Measurements from ENCODE around the gene PTPRN. TPM values are rescaled to one million over a fixed set of nuclear protein-coding genes. Genes with fewer than 3 reads are reported as not detected.

The PTPRN gene
- total RNA-seq (2021) (0.30 TPM in 1 of 2 replicates, not detected in the other), Bru-seq, nascent RNA (not detected), BruChase-seq, experiment 1, labeled RNA remaining after a 2-hour chase (not detected), BruChase-seq, experiment 2, labeled RNA remaining after a 6-hour chase (percentile 8 among the genes with signal in this experiment)
- long read RNA-seq: 0 reads

DNA sequence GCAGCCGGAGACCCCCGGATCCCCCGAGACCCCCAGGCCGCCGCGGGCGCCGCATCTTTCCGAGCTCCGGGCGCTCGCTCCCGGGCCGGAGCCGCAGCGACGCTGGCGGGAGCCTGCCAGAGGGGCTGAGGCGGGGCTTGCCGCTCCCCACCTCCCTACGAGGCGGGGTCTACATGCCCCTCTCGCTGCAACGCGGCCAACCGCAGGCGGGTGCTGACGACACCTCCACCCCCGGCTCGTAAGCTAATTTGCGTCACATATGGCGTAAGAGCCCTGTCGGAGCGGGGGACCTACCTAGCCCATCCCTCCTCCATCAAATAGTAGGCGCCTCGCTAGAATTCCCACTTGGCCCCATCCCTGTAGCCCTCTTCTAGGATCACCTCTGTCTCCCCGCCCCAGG is at the start of gene PTPRN:
TSS of gene PTPRN (minus strand) at position 124 of the 400 bp plus-strand sequence. CDS start at position 55, 69 bp downstream.
- H3K9me3 ChIP-seq (ENCODE audit: low read depth, low read length, poor library complexity, severe bottlenecking): no peaks in the 10 kb centered on the region
- H3K4me3 ChIP-seq (ENCODE audit: low read depth, low read length, poor library complexity, severe bottlenecking): no peak within 1 kb of the TSS
- no peaks in the 10 kb centered on the region for H3K36me3 ChIP-seq (ENCODE audit: insufficient read depth, low read length, poor library complexity, severe bottlenecking)
- BruUV-seq (replicated peaks): no TSS peak
- peaks cover 59% of the 10 kb centered on the region for H3K27me3 ChIP-seq (replicated peaks; ENCODE audit: insufficient read depth, low read depth, low read length, poor library complexity)
- intact Hi-C loops (cut with micrococcal nuclease; ENCODE audit: unreplicated experiment): no loop called here
- ChIA-PET CTCF (no interaction called here), POLR2A (ENCODE audit: low non-redundant PET) (no interaction called here)
- H3K27ac ChIP-seq (ENCODE audit: low read depth, low read length, poor library complexity, severe bottlenecking): no peak within 1 kb of the TSS
- TF ChIP-seq, protein P1, sequence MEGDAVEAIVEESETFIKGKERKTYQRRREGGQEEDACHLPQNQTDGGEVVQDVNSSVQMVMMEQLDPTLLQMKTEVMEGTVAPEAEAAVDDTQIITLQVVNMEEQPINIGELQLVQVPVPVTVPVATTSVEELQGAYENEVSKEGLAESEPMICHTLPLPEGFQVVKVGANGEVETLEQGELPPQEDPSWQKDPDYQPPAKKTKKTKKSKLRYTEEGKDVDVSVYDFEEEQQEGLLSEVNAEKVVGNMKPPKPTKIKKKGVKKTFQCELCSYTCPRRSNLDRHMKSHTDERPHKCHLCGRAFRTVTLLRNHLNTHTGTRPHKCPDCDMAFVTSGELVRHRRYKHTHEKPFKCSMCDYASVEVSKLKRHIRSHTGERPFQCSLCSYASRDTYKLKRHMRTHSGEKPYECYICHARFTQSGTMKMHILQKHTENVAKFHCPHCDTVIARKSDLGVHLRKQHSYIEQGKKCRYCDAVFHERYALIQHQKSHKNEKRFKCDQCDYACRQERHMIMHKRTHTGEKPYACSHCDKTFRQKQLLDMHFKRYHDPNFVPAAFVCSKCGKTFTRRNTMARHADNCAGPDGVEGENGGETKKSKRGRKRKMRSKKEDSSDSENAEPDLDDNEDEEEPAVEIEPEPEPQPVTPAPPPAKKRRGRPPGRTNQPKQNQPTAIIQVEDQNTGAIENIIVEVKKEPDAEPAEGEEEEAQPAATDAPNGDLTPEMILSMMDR (conservative IDR thresholded peaks at IDR 0.05; ENCODE audit: low read depth, low read length): no peak
- TF ChIP-seq EZH2 (IDR thresholded peaks at IDR 0.05; ENCODE audit: borderline replicate concordance, low read depth, low read length, poor library complexity, severe bottlenecking): no peak
- DNase-seq (ENCODE audit: low spot score): peak; percentile 29
- H3K4me1 ChIP-seq (ENCODE audit: insufficient read depth, low read length, poor library complexity, severe bottlenecking): no peaks in the 10 kb centered on the region

DNA sequence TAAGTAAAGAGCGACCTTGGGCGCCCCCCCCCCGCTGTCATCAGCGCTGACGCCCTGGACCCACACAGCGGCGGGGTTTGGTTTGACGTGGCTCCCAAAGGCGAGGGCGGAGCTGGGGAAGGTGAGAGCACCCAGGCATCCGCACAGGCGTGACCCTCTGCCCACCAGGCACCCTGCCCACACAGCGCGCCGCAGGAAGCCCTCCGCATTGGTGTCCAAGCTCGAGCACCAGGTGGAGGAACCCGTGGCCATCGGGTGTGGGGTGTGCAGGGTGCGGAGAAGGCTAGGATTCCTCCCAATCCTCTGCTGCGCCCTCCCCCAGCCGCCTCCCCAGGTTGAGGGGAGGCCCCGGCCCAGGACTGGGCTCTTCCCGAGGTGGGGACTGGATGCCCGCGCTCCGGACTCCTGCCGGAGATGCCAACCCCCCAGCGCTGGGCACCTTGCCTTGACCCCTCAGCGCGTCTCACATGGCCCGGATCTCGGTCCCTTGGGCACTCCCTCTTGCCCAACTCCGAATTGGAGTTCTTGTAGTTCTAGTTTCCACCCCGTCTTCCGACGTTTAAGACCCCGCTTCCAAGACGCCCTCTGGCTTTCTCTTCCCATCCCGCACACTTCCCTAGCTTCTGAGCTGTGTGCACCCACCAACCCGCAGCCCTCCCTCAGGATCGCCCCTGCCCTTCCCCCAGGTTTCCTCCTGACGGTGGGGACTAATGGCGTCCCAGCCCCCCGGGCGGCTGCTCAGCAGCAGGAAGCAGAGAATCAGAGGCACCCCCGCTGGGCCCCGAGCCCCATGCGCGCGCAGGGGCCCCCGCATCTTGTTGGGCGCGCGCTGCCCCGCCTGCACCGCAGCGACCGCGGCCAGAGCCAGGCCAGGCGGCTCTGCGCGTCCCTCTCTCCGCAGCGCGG is 49.2 kb upstream of the PTPRN start:
- no peak overlapping the region for H3K27ac ChIP-seq (ENCODE audit: low read depth, low read length, poor library complexity, severe bottlenecking)
- BruUV-seq (replicated peaks): no TSS peak
- peak overlapping the region; percentile 38 for H3K4me3 ChIP-seq (ENCODE audit: low read depth, low read length, poor library complexity, severe bottlenecking)
- TF ChIP-seq EZH2 (IDR thresholded peaks at IDR 0.05; ENCODE audit: borderline replicate concordance, low read depth, low read length, poor library complexity, severe bottlenecking): peak; percentile 56
- TF ChIP-seq, protein P1 (conservative IDR thresholded peaks at IDR 0.05; ENCODE audit: low read depth, low read length): no peak
- H3K27me3 ChIP-seq (replicated peaks; ENCODE audit: insufficient read depth, low read depth, low read length, poor library complexity): peaks cover 32% of the 10 kb centered on the region
- CTCF ChIA-PET: no interaction called here
- intact Hi-C loops (cut with micrococcal nuclease; ENCODE audit: unreplicated experiment): no loop called here
- H3K36me3 ChIP-seq (ENCODE audit: insufficient read depth, low read length, poor library complexity, severe bottlenecking): no peaks in the 10 kb centered on the region
- H3K4me1 ChIP-seq (ENCODE audit: insufficient read depth, low read length, poor library complexity, severe bottlenecking): no peaks in the 10 kb centered on the region
- H3K9me3 ChIP-seq (ENCODE audit: low read depth, low read length, poor library complexity, severe bottlenecking): no peaks in the 10 kb centered on the region
- DNase-seq (ENCODE audit: low spot score): no peak
- POLR2A ChIA-PET (ENCODE audit: low non-redundant PET): no interaction called here

DNA sequence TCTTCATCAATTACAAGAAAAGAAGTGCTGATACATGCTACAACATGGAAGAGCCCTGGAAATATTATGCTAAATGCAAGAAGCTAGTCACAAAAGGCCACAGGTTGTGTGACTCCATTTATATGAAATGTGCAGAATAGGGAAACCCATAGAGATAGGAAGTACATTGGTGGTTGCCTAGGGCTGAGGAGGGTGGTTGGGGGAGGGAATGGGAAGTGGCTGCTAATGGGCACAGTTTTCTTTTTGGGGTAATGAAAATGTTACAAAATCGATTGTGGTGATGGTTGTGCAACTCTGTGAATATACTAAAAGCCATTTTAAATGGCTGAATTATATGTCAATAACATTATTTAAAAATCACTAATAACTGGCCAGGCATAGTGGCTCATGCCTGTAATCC is 47.6 kb upstream of the PTPRN start:
- no peak for TF ChIP-seq EZH2 (IDR thresholded peaks at IDR 0.05; ENCODE audit: borderline replicate concordance, low read depth, low read length, poor library complexity, severe bottlenecking)
- TF ChIP-seq, protein P1 (conservative IDR thresholded peaks at IDR 0.05; ENCODE audit: low read depth, low read length): no peak
- DNase-seq (ENCODE audit: low spot score): no peak
- Histone ChIP-seq H3K4me3 (ENCODE audit: low read depth, low read length, poor library complexity, severe bottlenecking) (no peak overlapping the region), H3K27me3 (replicated peaks; ENCODE audit: insufficient read depth, low read depth, low read length, poor library complexity) (peaks cover 32% of the 10 kb centered on the region), H3K4me1 (ENCODE audit: insufficient read depth, low read length, poor library complexity, severe bottlenecking) (no peaks in the 10 kb centered on the region), H3K9me3 (ENCODE audit: low read depth, low read length, poor library complexity, severe bottlenecking) (no peaks in the 10 kb centered on the region), H3K36me3 (ENCODE audit: insufficient read depth, low read length, poor library complexity, severe bottlenecking) (no peaks in the 10 kb centered on the region), H3K27ac (ENCODE audit: low read depth, low read length, poor library complexity, severe bottlenecking) (no peak overlapping the region)
- no TSS peak for BruUV-seq (replicated peaks)
- intact Hi-C loops (cut with micrococcal nuclease; ENCODE audit: unreplicated experiment): no loop called here
- POLR2A ChIA-PET (ENCODE audit: low non-redundant PET): no interaction called here
- CTCF ChIA-PET: interaction anchor here (0.6 kb wide), 1 partner anchor 183 kb away, joined by 6 read pairs; no protein-coding TSS in a partner anchor
